H9 (cell line): Measurements from ENCODE around the gene PUS3. TPM values are rescaled to one million over a fixed set of nuclear protein-coding genes. Genes with fewer than 3 reads are reported as not detected.

Experiments
- DNase-seq: peaks from one replicate; pipeline ENCODE4 v3.0.0-alpha.2; 2017
- H2AFZ ChIP-seq: one replicate; pipeline ENCODE4 v1.6.1; 2013; ENCODE audit warnings: mild to moderate bottlenecking, low read length, control low read depth, moderate library complexity
- H2AK5ac ChIP-seq: 2 replicates; pipeline ENCODE4 v1.6.1; 2013; ENCODE audit warnings: low read length, control low read depth, mixed read lengths; ENCODE audit not compliant: insufficient read length
- H2BK120ac ChIP-seq: one replicate; pipeline ENCODE4 v1.6.1; 2013; ENCODE audit warnings: low read depth, mild to moderate bottlenecking, low read length, control low read depth, inconsistent platforms; ENCODE audit not compliant: poor library complexity, severe bottlenecking
- H2BK12ac ChIP-seq: 2 replicates; pipeline ENCODE4 v1.6.1; 2013; ENCODE audit warnings: low read length, control low read depth, mixed read lengths, low read depth; ENCODE audit not compliant: insufficient read length
- H2BK15ac ChIP-seq: 2 replicates; pipeline ENCODE4 v1.6.1; 2013; ENCODE audit warnings: low read depth, low read length, control low read depth
- H2BK20ac ChIP-seq: one replicate; pipeline ENCODE4 v1.6.1; 2013; ENCODE audit warnings: low read depth, mild to moderate bottlenecking, low read length, control low read depth, inconsistent platforms; ENCODE audit not compliant: poor library complexity, severe bottlenecking
- H2BK5ac ChIP-seq: 2 replicates; pipeline ENCODE4 v1.6.1; 2013; ENCODE audit warnings: low read length, control low read depth, mixed read lengths; ENCODE audit not compliant: insufficient read length
- H3K14ac ChIP-seq: 2 replicates; pipeline ENCODE4 v1.6.1; 2013; ENCODE audit warnings: low read length, control low read depth; ENCODE audit not compliant: insufficient read depth
- H3K18ac ChIP-seq: 2 replicates; pipeline ENCODE4 v1.6.1; 2013; ENCODE audit warnings: low read depth, mild to moderate bottlenecking, mixed read lengths, low read length, control low read depth; ENCODE audit not compliant: insufficient read length
- H3K23ac ChIP-seq: 2 replicates; pipeline ENCODE4 v1.6.1; 2013; ENCODE audit warnings: low read length, control low read depth, mixed read lengths, low read depth; ENCODE audit not compliant: insufficient read length
- H3K23me2 ChIP-seq: 2 replicates; pipeline ENCODE4 v1.6.1; 2013; ENCODE audit warnings: low read depth, mild to moderate bottlenecking, mixed read lengths, low read length, control low read depth; ENCODE audit not compliant: insufficient read length, poor library complexity, severe bottlenecking
- H3K27ac ChIP-seq: 2 replicates; pipeline ENCODE4 v1.5.1; 2013; ENCODE audit warnings: low read length, control low read depth, mixed read lengths, low read depth; ENCODE audit not compliant: insufficient read length
- H3K27me3 ChIP-seq: 2 replicates; pipeline ENCODE4 v1.6.1; 2013; ENCODE audit warnings: low read length, control low read depth, inconsistent platforms; ENCODE audit not compliant: insufficient read depth
- H3K4ac ChIP-seq: 2 replicates; pipeline ENCODE4 v1.6.1; 2013; ENCODE audit warnings: low read depth, mild to moderate bottlenecking, control low read depth, inconsistent platforms, low read length, moderate library complexity
- H3K4me1 ChIP-seq: 2 replicates; pipeline ENCODE4 v1.6.1; 2013; ENCODE audit warnings: low read length, control low read depth, inconsistent platforms; ENCODE audit not compliant: insufficient read depth
- H3K4me2 ChIP-seq: 2 replicates; pipeline ENCODE4 v1.6.1; 2013; ENCODE audit warnings: low read length, control low read depth, mixed read lengths; ENCODE audit not compliant: insufficient read length, insufficient read depth
- H3K56ac ChIP-seq: 2 replicates; pipeline ENCODE4 v1.6.1; 2013; ENCODE audit warnings: low read depth, mild to moderate bottlenecking, mixed read lengths, low read length, control low read depth; ENCODE audit not compliant: insufficient read length
- H3K79me1 ChIP-seq: 2 replicates; pipeline ENCODE4 v1.6.1; 2013; ENCODE audit warnings: low read depth, mild to moderate bottlenecking, moderate library complexity, low read length, control low read depth, inconsistent platforms; ENCODE audit not compliant: insufficient read depth, poor library complexity, severe bottlenecking
- H3K79me2 ChIP-seq: 2 replicates; pipeline ENCODE4 v1.6.1; 2013; ENCODE audit warnings: low read length, control low read depth, inconsistent platforms; ENCODE audit not compliant: insufficient read depth
- H3K9ac ChIP-seq: 2 replicates; pipeline ENCODE4 v1.6.1; 2013; ENCODE audit warnings: low read length, control low read depth, mixed read lengths; ENCODE audit not compliant: insufficient read length; ENCODE audit errors: extremely low read depth
- H3K9me3 ChIP-seq: one replicate; pipeline ENCODE4 v1.6.1; 2013; ENCODE audit warnings: low read depth, low read length, inconsistent platforms; ENCODE audit not compliant: control insufficient read depth
- H3T11ph ChIP-seq: one replicate; pipeline ENCODE4 v1.6.1; 2013; ENCODE audit warnings: mild to moderate bottlenecking, low read length, control low read depth, inconsistent platforms
- H4K20me1 ChIP-seq: one replicate; pipeline ENCODE4 v1.6.1; 2013; ENCODE audit not compliant: control insufficient read depth, insufficient read length, insufficient read depth
- H4K5ac ChIP-seq: 2 replicates; pipeline ENCODE4 v1.6.1; 2013; ENCODE audit warnings: low read depth, mild to moderate bottlenecking, mixed read lengths, low read length, control low read depth; ENCODE audit not compliant: insufficient read length
- H4K8ac ChIP-seq: replicated peaks from 2 replicates; pipeline ENCODE4 v1.6.1; 2013; ENCODE audit warnings: low read length, control low read depth, mixed read lengths, low read depth; ENCODE audit not compliant: insufficient read length
- H4K91ac ChIP-seq: 2 replicates; pipeline ENCODE4 v1.6.1; 2013; ENCODE audit warnings: low read depth, mild to moderate bottlenecking, moderate library complexity, mixed read lengths, low read length, control low read depth; ENCODE audit not compliant: insufficient read length
- H3K27ac Mint-ChIP-seq, 3 experiments: 2 replicates in 2 of 3; 3 replicates in 1 of 3; pipeline ENCODE4 v1.8.0; 2020 to 2021; ENCODE audit warnings: mixed read lengths in 3 of 3, mild to moderate bottlenecking in 1 of 3, moderate library complexity in 1 of 3
- H3K27me3 Mint-ChIP-seq: 2 replicates; pipeline ENCODE4 v1.8.0; 2021; ENCODE audit warnings: low read depth, mild to moderate bottlenecking, moderate library complexity, mixed read lengths
- H3K36me3 Mint-ChIP-seq, 3 experiments: 2 replicates in 2 of 3; 3 replicates in 1 of 3; pipeline ENCODE4 v1.8.0; 2020 to 2021; ENCODE audit warnings: low read depth in 3 of 3, mixed read lengths in 3 of 3; ENCODE audit not compliant: insufficient read depth in 1 of 3
- H3K4me1 Mint-ChIP-seq, 2 experiments: 2 replicates each; pipeline ENCODE4 v1.8.0; 2020; ENCODE audit warnings: mixed read lengths in 2 of 2
- H3K4me3 Mint-ChIP-seq, 2 experiments: 2 replicates in 1 of 2; 3 replicates in 1 of 2; pipeline ENCODE4 v1.8.0; 2020 to 2021; ENCODE audit warnings: mild to moderate bottlenecking in 2 of 2, mixed read lengths in 2 of 2, moderate library complexity in 1 of 2
- H3K9me3 Mint-ChIP-seq, 2 experiments: 2 replicates in 1 of 2; 3 replicates in 1 of 2; pipeline ENCODE4 v1.8.0; 2020; ENCODE audit warnings: mild to moderate bottlenecking in 2 of 2, mixed read lengths in 2 of 2, moderate library complexity in 1 of 2
- WGBS: extraction: QIAGEN DNeasy Blood & Tissue Kit; methylation state at CpG from one replicate; pipeline ENCODE4 v1.1.7; 2013; ENCODE audit warnings: missing lambda C conversion rate, low lambda C conversion rate, mixed read lengths; ENCODE audit not compliant: insufficient read length; ENCODE audit errors: extremely low coverage; 5-methylcytosine and 5-hydroxymethylcytosine counted together
- total RNA-seq: library from RNA; stranded (reverse); gene quantifications from 2 replicates; pipeline ENCODE4 v1.2.1, GENCODE V29; 2021
- TF ChIP-seq, protein P1 (sequence below): fragments of 200-600 bp; sonication (generic); conservative IDR thresholded peaks from 3 replicates; pipeline ENCODE4 v1.8.0; 2021; ENCODE audit warnings: antibody characterized with exemption, mild to moderate bottlenecking

Gene PUS3
- total RNA-seq, 1 experiment from 2014 or later, result 20.0 TPM

DNA sequence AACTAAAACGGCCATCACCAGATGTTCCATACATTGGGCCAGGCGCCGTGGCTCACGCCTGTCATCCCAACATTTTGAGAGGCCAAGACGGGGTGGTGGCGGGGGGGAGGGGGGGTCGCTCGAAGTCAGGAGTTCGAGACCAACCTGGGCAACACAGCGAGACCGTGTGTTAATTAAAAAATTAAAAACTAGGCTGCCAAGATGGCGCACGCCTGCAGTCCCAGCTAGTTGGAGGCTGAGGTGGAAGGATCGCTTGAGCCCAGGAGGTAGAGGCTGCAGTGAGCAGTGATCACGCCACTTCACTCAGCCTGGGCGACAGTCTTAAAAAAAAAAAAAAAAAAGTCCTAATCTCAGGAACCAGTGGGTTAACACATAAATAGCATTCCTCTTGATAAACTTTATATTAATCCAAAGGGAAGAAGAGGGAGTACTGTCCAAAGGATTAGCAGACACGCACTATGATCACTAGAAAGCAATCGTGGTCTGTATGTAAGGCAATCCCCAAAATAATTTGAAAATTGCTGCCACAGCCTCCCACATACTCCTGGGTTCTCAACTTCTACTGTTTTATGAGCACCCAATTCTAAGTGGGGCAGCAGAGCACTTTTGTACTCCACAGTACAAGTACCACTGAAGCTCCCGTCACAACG is 604 bp downstream of the PUS3 start:
- H3K23me2 ChIP-seq, result peaks cover 11% of the 10 kb centered on the region
- H3K14ac ChIP-seq, result no peak overlapping the region
- H2BK15ac ChIP-seq, result no peak overlapping the region
- H3K79me2 ChIP-seq, result peaks cover 2% of the 10 kb centered on the region; the same call in 1 of the 2 replicates
- H3K4me2 ChIP-seq, result peak overlapping the region; percentile 79
- H3K18ac ChIP-seq, result no peak overlapping the region
- no peaks in the 10 kb centered on the region for H4K20me1 ChIP-seq
- no peaks in the 10 kb centered on the region for H3K9me3 ChIP-seq
- H3K56ac ChIP-seq, result no peak overlapping the region
- no peak overlapping the region for H3K4ac ChIP-seq
- Mint-ChIP-seq H3K27ac (peak overlapping the region in 2 of 3 experiments; percentile 71 to 88; a peak in 2 of 7 replicates), H3K4me3 (peak overlapping the region; percentile 91 to 97), H3K4me1 (peaks cover 10 to 16% of the 10 kb centered on the region in 2 experiments), H3K9me3 (peaks cover 0 to 6% of the 10 kb centered on the region in 2 experiments; a peak in 1 of 5 replicates), H3K36me3 (peaks cover 12 to 32% (median 22%) of the 10 kb centered on the region in 3 experiments), H3K27me3 (peaks cover 33% of the 10 kb centered on the region)
- H4K5ac ChIP-seq, result no peak overlapping the region
- TF ChIP-seq, protein P1, sequence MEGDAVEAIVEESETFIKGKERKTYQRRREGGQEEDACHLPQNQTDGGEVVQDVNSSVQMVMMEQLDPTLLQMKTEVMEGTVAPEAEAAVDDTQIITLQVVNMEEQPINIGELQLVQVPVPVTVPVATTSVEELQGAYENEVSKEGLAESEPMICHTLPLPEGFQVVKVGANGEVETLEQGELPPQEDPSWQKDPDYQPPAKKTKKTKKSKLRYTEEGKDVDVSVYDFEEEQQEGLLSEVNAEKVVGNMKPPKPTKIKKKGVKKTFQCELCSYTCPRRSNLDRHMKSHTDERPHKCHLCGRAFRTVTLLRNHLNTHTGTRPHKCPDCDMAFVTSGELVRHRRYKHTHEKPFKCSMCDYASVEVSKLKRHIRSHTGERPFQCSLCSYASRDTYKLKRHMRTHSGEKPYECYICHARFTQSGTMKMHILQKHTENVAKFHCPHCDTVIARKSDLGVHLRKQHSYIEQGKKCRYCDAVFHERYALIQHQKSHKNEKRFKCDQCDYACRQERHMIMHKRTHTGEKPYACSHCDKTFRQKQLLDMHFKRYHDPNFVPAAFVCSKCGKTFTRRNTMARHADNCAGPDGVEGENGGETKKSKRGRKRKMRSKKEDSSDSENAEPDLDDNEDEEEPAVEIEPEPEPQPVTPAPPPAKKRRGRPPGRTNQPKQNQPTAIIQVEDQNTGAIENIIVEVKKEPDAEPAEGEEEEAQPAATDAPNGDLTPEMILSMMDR, result no peak
- H3K27me3 ChIP-seq, result peaks cover 9% of the 10 kb centered on the region; the same call in 1 of the 2 replicates
- H3T11ph ChIP-seq, result no peak overlapping the region
- H2AFZ ChIP-seq, result no peak overlapping the region
- H3K23ac ChIP-seq, result no peak overlapping the region
- peak overlapping the region; percentile 58 for H3K9ac ChIP-seq
- no peak for DNase-seq
- no peak overlapping the region for H4K8ac ChIP-seq
- no peak overlapping the region for H2BK5ac ChIP-seq
- no peak overlapping the region for H2BK20ac ChIP-seq
- no peak overlapping the region for H2BK12ac ChIP-seq
- no peak overlapping the region for H3K27ac ChIP-seq
- H2AK5ac ChIP-seq, result no peak overlapping the region
- H2BK120ac ChIP-seq, result no peak overlapping the region
- H3K79me1 ChIP-seq, result no peaks in the 10 kb centered on the region
- no peak overlapping the region for H4K91ac ChIP-seq
- WGBS, result no CpG with 5 or more reads among the region's 20 CpGs
- H3K4me1 ChIP-seq, result no peaks in the 10 kb centered on the region; the same call in none of the 2 replicates
